Measurements from ENCODE around the gene RNASEH1. TPM values are rescaled to one million over a fixed set of nuclear protein-coding genes. Genes with fewer than 3 reads are reported as not detected.

The RNASEH1 gene
- total and polyA plus RNA-seq, 4 donors = 10.2 to 18.7 (median 12.9) TPM

DNA sequence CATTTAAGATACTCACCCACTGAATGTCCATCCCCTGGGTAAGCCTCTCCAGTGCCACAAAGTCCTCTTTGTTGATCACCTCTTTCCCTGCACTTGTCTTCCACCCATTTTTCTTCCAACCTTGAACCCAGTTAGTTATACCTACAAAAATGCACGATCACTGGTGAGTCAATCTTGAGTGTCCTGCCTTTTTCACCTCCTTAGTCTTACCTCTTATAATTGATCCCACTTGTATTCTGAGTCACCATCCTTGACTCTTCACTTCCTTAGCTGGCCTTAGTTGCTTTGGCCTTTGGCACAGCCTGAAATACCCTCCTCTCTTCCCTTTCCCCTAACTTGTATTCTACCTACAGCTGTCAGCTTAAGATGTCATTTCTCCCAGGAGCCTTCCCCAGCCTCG, 10.2 kb downstream of the RNASEH1 start:
- TF ChIP-seq EGR1 (IDR thresholded peaks at IDR 0.05; ENCODE audit: low read depth in 2 of 2) (no peak), HNF4A (conservative IDR thresholded peaks at IDR 0.05) (no peak), MAX (IDR thresholded peaks at IDR 0.05) (no peak), HNF4G (IDR thresholded peaks at IDR 0.05) (no peak), REST (IDR thresholded peaks at IDR 0.05) (no peak), JUND (IDR thresholded peaks at IDR 0.05) (no peak), FOXA2 (IDR thresholded peaks at IDR 0.05) (no peak), GABPA (IDR thresholded peaks at IDR 0.05 in 1 of 2, conservative IDR thresholded peaks at IDR 0.05 in 1 of 2) (no peak), RXRA (IDR thresholded peaks at IDR 0.05) (no peak), SP1 (IDR thresholded peaks at IDR 0.05) (no peak), ATF3 (IDR thresholded peaks at IDR 0.05) (no peak), NR2F2 (IDR thresholded peaks at IDR 0.05) (no peak), TAF1 (conservative IDR thresholded peaks at IDR 0.05) (no peak), FOXA1 (IDR thresholded peaks at IDR 0.05) (no peak)
- TF ChIP-seq, protein P1, sequence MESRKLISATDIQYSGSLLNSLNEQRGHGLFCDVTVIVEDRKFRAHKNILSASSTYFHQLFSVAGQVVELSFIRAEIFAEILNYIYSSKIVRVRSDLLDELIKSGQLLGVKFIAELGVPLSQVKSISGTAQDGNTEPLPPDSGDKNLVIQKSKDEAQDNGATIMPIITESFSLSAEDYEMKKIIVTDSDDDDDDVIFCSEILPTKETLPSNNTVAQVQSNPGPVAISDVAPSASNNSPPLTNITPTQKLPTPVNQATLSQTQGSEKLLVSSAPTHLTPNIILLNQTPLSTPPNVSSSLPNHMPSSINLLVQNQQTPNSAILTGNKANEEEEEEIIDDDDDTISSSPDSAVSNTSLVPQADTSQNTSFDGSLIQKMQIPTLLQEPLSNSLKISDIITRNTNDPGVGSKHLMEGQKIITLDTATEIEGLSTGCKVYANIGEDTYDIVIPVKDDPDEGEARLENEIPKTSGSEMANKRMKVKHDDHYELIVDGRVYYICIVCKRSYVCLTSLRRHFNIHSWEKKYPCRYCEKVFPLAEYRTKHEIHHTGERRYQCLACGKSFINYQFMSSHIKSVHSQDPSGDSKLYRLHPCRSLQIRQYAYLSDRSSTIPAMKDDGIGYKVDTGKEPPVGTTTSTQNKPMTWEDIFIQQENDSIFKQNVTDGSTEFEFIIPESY (IDR thresholded peaks at IDR 0.05) = no peak
- TF ChIP-seq, protein P2, sequence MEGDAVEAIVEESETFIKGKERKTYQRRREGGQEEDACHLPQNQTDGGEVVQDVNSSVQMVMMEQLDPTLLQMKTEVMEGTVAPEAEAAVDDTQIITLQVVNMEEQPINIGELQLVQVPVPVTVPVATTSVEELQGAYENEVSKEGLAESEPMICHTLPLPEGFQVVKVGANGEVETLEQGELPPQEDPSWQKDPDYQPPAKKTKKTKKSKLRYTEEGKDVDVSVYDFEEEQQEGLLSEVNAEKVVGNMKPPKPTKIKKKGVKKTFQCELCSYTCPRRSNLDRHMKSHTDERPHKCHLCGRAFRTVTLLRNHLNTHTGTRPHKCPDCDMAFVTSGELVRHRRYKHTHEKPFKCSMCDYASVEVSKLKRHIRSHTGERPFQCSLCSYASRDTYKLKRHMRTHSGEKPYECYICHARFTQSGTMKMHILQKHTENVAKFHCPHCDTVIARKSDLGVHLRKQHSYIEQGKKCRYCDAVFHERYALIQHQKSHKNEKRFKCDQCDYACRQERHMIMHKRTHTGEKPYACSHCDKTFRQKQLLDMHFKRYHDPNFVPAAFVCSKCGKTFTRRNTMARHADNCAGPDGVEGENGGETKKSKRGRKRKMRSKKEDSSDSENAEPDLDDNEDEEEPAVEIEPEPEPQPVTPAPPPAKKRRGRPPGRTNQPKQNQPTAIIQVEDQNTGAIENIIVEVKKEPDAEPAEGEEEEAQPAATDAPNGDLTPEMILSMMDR (IDR thresholded peaks at IDR 0.05; ENCODE audit: low read depth, low read length, missing input control) = no peak
- H3K4me1 ChIP-seq (ENCODE audit: control insufficient read depth in 4 of 4, insufficient read depth in 4 of 4, low read length in 3 of 4) = peaks cover 0 to 12% (median 2%) of the 10 kb centered on the region in 4 donors
- peaks cover 26 to 75% (median 60%) of the 10 kb centered on the region in 4 donors for H3K36me3 ChIP-seq (ENCODE audit: control insufficient read depth in 4 of 4, insufficient read depth in 3 of 4, low read depth in 1 of 4, low read length in 3 of 4)
- no peak overlapping the region for H3K9ac ChIP-seq (ENCODE audit: low read depth in 1 of 2, low read length in 2 of 2)
- no peaks in the 10 kb centered on the region for H3K27me3 ChIP-seq (ENCODE audit: control insufficient read depth in 4 of 4, insufficient read depth in 4 of 4, low read length in 3 of 4)
- 97% methylated on average over 2 of the region's 2 CpGs for WGBS
- H3K9me3 ChIP-seq (ENCODE audit: control insufficient read depth in 4 of 4, low read length in 3 of 4) = no peaks in the 10 kb centered on the region
- DNase-seq (ENCODE audit: low spot score) = no peak
- H3K4me3 ChIP-seq (ENCODE audit: low read depth in 1 of 3, low read length in 3 of 3) = no peak overlapping the region
- no peak overlapping the region for H3K27ac ChIP-seq (ENCODE audit: low read depth in 1 of 2, low read length in 2 of 2)
